Activated T-helper 1 cell treated with anti-CD3 and anti-CD28 coated beads, Interleukin-12 subunit alpha, Interleukin-12 subunit beta, Interleukin-2, Interleukin-4 antibody, amounts not matched to agents 30 ng/mL and 10 ng/mL and 1 ng/mL, durations not matched to agents 14 hours and 24 hours and 36 hours (primary cell): ENCODE measurements around the gene FLVCR1. TPM values are rescaled to one million over a fixed set of nuclear protein-coding genes. Genes with fewer than 3 reads are reported as not detected.
"Not testable (repeated sequence)": the region's sequence is repeated elsewhere in the genome, so short reads cannot be mapped to it uniquely, and the experiment has no call there.

Experiments used
- DNase-seq: peaks from one replicate; pipeline ENCODE4 v3.0.0; 2021; ENCODE audit warnings: low spot score
- H3K27ac Mint-ChIP-seq: one replicate; pipeline ENCODE4 v1.8.0; 2021; ENCODE audit warnings: mild to moderate bottlenecking, mixed read lengths
- H3K27me3 Mint-ChIP-seq: one replicate; pipeline ENCODE4 v1.8.0; 2022; ENCODE audit warnings: mild to moderate bottlenecking, moderate library complexity, mixed read lengths; ENCODE audit not compliant: insufficient read depth
- H3K36me3 Mint-ChIP-seq: one replicate; pipeline ENCODE4 v1.8.0; 2021; ENCODE audit warnings: low read depth, mixed read lengths
- H3K4me1 Mint-ChIP-seq: one replicate; pipeline ENCODE4 v1.8.0; 2021; ENCODE audit warnings: low read depth, mixed read lengths
- H3K4me3 Mint-ChIP-seq: one replicate; pipeline ENCODE4 v1.8.0; 2021; ENCODE audit warnings: mild to moderate bottlenecking, moderate library complexity, mixed read lengths
- H3K9me3 Mint-ChIP-seq: one replicate; pipeline ENCODE4 v1.8.0; 2021; ENCODE audit warnings: mixed read lengths
- intact Hi-C: fragments of 100-400 bp; cut with micrococcal nuclease; formaldehyde crosslinking; loops from one replicate; pipeline ENCODE4 v1.15.1; 2024
- total RNA-seq: library from RNA; stranded (reverse); gene quantifications from 2 replicates; pipeline ENCODE4 v1.2.3, GENCODE V29; 2022

FLVCR1 gene
- total RNA-seq, 1 donor from 2014 or later, result 18.5 TPM

DNA sequence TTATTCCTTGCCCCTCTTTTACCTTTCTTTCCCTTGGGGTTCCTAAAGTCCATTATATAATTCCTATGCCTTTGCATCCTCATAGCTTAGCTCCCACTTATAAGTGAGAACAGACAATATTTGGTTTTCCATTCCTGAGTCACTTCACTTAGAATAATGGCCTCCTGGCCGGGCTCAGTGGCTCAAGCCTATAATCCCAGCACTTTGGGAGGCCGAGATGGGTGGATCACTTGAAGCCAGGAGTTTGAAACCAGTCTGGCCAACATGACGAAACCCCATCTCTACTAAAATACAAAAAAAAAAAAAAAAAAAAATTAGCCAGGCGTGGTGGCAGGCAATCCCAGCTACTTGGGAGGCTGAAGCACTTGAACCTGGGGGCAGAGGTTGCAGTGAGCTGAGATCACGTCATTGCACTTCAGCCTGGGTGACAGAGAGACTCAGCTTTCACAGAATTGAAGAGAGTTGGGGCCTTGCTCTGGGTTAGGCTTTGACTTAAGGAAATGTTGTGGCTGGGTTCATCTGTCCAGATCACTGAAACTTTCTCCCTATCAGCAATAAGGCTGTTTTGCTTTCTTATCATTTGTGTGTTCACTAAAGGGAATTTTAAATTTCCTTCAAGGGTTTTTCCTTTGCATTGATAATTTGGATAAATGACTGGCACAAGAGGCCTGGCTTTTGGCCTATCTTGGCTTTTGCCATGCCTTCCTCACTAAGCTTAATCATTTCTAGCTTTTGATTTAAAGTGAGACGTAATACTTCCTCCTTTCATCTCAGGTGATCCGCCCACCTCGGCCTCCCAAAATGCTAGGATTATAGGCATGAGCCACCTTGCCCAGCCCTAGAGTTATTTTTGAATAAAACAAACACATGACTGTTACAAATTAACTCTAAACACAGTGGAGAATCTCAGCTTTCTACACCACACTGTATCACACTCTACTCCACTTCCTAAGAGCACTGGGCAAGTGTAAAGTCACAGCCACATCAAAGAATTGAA is 24.6 kb upstream of the FLVCR1 start:
- H3K27me3 Mint-ChIP-seq, H3K9me3 Mint-ChIP-seq, H3K27ac Mint-ChIP-seq, H3K4me1 Mint-ChIP-seq, intact Hi-C loops, DNase-seq, H3K4me3 Mint-ChIP-seq, H3K36me3 Mint-ChIP-seq: not testable (repeated sequence)

GRCh38 chr1:212838145-212838544 is 19.9 kb upstream of the FLVCR1 start:
- no peak overlapping the region for H3K27ac Mint-ChIP-seq
- peaks cover 7% of the 10 kb centered on the region for H3K27me3 Mint-ChIP-seq
- H3K9me3 Mint-ChIP-seq, result no peaks in the 10 kb centered on the region
- H3K4me3 Mint-ChIP-seq, result no peak overlapping the region
- no peaks in the 10 kb centered on the region for H3K4me1 Mint-ChIP-seq
- H3K36me3 Mint-ChIP-seq, result no peaks in the 10 kb centered on the region
- no peak for DNase-seq
- intact Hi-C loops, result no loop called here

GRCh38 chr1:212844521-212844920 is 13.6 kb upstream of the FLVCR1 start:
- DNase-seq, H3K27me3 Mint-ChIP-seq, H3K4me1 Mint-ChIP-seq, H3K36me3 Mint-ChIP-seq, H3K9me3 Mint-ChIP-seq, H3K4me3 Mint-ChIP-seq, intact Hi-C loops, H3K27ac Mint-ChIP-seq: not testable (repeated sequence)

GRCh38 chr1:212847549-212847948 is 10.5 kb upstream of the FLVCR1 start, which contains the start of gene SPATA45:
Gene SPATA45, minus strand, starts transcription at chr1:212847649. Its CDS starts 11,500 bp downstream, at chr1:212836149.
- Mint-ChIP-seq H3K27ac (no peak within 1 kb of the TSS), H3K4me1 (no peaks in the 10 kb centered on the region), H3K27me3 (no peaks in the 10 kb centered on the region), H3K36me3 (no peaks in the 10 kb centered on the region), H3K9me3 (no peaks in the 10 kb centered on the region), H3K4me3 (no peak within 1 kb of the TSS)
- intact Hi-C loops, result no loop called here
- no peak for DNase-seq

DNA sequence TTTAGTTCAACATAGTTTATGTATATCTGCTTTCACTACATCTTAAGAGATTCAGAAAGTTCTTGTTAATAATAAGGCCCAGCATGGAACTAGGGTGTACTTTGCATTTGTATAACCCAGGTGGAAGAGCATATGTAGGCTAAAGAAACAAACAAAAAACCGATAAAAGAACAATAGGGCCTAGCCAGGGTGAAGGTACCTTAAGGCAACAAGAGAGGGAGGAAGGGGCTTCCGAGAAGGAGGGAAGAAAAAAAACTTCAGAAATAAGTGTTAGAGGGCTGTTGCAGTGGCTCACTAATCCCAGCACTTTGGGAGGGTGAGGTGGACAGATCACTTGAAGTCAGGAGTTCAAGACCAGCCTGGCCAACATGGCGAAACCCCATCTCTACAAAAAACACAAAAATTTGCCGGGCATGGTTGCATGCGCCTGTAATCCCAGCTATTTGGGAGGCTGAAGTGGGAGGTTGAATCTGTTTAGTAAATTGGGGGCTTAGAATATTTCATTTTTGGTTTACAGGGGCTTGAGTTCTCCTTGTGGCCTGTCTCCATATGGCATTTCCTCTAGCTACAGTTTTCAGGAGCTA is 5.9 kb upstream of the FLVCR1 start:
- Mint-ChIP-seq H3K27ac (no peak overlapping the region), H3K4me1 (peaks cover 8% of the 10 kb centered on the region), H3K27me3 (no peaks in the 10 kb centered on the region), H3K4me3 (no peak overlapping the region), H3K36me3 (peaks cover 5% of the 10 kb centered on the region), H3K9me3 (no peaks in the 10 kb centered on the region)
- DNase-seq, result no peak
- intact Hi-C loops, result no loop called here

DNA sequence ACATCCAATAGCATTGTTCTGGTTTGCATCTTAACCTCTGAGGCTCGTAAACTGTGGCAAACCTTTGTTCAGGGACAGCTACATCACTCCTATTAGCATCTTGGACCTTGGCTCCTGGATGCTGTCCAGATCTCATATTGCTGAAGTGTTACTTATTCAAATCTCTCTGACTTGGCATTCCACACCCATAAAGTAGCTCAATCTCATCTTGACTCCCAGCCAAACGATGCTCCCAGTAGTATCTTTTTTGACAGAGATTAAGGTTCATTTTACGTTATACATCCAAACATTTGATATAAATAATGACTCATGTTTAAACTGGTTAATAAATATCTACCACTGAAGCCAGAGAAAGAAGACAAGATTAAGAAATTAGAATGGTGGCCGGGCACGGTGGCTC is 4.4 kb upstream of the FLVCR1 start:
- Mint-ChIP-seq H3K36me3 (peaks cover 5% of the 10 kb centered on the region), H3K4me3 (no peak overlapping the region), H3K27ac (no peak overlapping the region), H3K9me3 (no peaks in the 10 kb centered on the region), H3K27me3 (peaks cover 2% of the 10 kb centered on the region), H3K4me1 (peaks cover 8% of the 10 kb centered on the region)
- no peak for DNase-seq
- intact Hi-C loops, result no loop called here

DNA sequence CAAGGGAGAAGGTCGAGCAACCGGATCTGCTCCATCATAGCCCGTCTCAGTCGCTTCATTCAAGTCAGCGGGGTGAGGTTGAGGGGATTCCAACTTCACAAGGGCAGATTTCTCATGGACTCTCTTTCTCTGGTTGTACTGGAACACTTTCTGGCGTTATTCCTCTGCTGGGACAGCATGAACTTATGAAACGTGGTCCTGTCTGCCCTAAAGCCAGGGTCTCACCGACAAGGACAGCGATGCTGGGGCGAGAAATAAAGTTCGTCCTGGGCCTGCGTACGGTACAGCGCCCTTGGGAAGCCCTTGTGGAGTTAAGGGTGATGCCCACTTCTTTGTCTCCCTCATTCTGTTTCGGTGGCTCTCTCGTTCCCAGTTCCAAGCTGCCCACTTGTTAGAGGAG is 1.3 kb upstream of the FLVCR1 start:
- intact Hi-C loops, result loop anchor here (5.0 kb wide), 3 partner anchors 216 to 1279 kb away; partner anchors contain the start of gene SLC30A1
- Mint-ChIP-seq H3K27me3 (peaks cover 2% of the 10 kb centered on the region), H3K27ac (no peak overlapping the region), H3K9me3 (no peaks in the 10 kb centered on the region), H3K4me3 (peak overlapping the region; percentile 53), H3K4me1 (peaks cover 15% of the 10 kb centered on the region), H3K36me3 (peaks cover 8% of the 10 kb centered on the region)
- DNase-seq, result no peak

DNA sequence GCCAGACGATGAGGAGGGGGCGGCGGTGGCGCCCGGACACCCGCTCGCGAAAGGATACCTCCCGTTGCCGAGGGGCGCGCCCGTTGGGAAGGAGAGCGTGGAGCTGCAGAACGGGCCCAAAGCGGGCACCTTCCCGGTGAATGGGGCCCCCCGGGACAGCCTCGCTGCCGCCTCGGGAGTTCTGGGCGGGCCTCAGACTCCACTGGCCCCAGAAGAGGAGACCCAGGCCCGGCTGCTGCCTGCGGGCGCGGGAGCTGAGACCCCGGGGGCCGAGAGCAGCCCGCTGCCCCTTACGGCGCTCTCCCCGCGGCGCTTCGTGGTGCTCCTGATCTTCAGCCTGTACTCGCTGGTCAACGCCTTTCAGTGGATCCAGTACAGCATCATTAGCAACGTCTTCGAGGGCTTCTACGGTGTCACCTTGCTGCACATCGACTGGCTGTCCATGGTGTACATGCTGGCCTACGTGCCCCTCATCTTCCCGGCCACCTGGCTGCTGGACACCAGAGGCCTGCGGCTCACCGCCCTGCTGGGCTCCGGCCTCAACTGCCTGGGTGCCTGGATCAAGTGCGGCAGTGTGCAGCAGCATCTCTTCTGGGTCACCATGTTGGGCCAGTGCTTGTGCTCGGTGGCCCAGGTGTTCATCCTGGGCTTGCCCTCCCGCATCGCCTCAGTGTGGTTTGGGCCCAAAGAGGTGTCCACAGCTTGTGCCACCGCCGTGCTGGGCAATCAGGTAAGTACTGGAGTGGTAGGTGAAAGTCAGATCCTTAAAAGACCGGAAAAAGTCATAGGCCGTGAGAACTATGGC is 588 bp downstream of the FLVCR1 start:
- intact Hi-C loops, result loop anchor here (1.0 to 5.0 kb wide), 9 partner anchors 67 to 1281 kb away; partner anchors contain the start of genes ANGEL2, NSL1, RPS6KC1 and SLC30A1

GRCh38 chr1:212860713-212861581 is 2.9 kb downstream of the FLVCR1 start:
- Mint-ChIP-seq H3K9me3 (no peaks in the 10 kb centered on the region), H3K4me1 (peaks cover 15% of the 10 kb centered on the region), H3K4me3 (no peak overlapping the region), H3K36me3 (peaks cover 15% of the 10 kb centered on the region), H3K27me3 (peaks cover 2% of the 10 kb centered on the region), H3K27ac (no peak overlapping the region)
- DNase-seq, result no peak
- intact Hi-C loops, result no loop called here

More for the DNA sequence above, 588 bp downstream of the FLVCR1 start:
- peak; percentile 7 for DNase-seq
- peaks cover 14% of the 10 kb centered on the region for H3K36me3 Mint-ChIP-seq
- H3K4me3 Mint-ChIP-seq, result no peak overlapping the region
- no peaks in the 10 kb centered on the region for H3K9me3 Mint-ChIP-seq
- peaks cover 15% of the 10 kb centered on the region for H3K4me1 Mint-ChIP-seq
- peaks cover 2% of the 10 kb centered on the region for H3K27me3 Mint-ChIP-seq
- H3K27ac Mint-ChIP-seq, result peak overlapping the region; percentile 98

- H3K36me3 Mint-ChIP-seq, result peaks cover 23% of the 10 kb centered on the region
- H3K9me3 Mint-ChIP-seq, result no peaks in the 10 kb centered on the region
- intact Hi-C loops, result no loop called here
- peaks cover 7% of the 10 kb centered on the region for H3K4me1 Mint-ChIP-seq
- no peak for DNase-seq
- H3K27ac Mint-ChIP-seq, result no peak overlapping the region
- H3K4me3 Mint-ChIP-seq, result no peak overlapping the region
- peaks cover 2% of the 10 kb centered on the region for H3K27me3 Mint-ChIP-seq
Observed at GRCh38 chr1:212862111-212862690, 4.1 kb downstream of the FLVCR1 start.

GRCh38 chr1:212863345-212863744 is 5.3 kb downstream of the FLVCR1 start:
- H3K27me3 Mint-ChIP-seq, H3K4me3 Mint-ChIP-seq, H3K9me3 Mint-ChIP-seq, DNase-seq, intact Hi-C loops, H3K27ac Mint-ChIP-seq, H3K4me1 Mint-ChIP-seq: not testable (repeated sequence)
- H3K36me3 Mint-ChIP-seq, result peaks cover 23% of the 10 kb centered on the region

- Mint-ChIP-seq H3K4me1 (peaks cover 2% of the 10 kb centered on the region), H3K4me3 (no peak overlapping the region), H3K27me3 (no peaks in the 10 kb centered on the region), H3K9me3 (no peaks in the 10 kb centered on the region), H3K36me3 (peaks cover 22% of the 10 kb centered on the region), H3K27ac (no peak overlapping the region)
- DNase-seq, result no peak
- intact Hi-C loops, result no loop called here
Observed at GRCh38 chr1:212864201-212864600, 6.1 kb downstream of the FLVCR1 start.
